Astrocyte (in vitro differentiated cells and primary cell): Measurements from ENCODE around the gene DDR1. TPM values are rescaled to one million over a fixed set of nuclear protein-coding genes. Genes with fewer than 3 reads are reported as not detected.

Source experiments
- DNase-seq: peaks from one replicate; pipeline ENCODE4 v3.0.0-alpha.2; 2010; ENCODE audit warnings: low read depth
- FAIRE-seq: peaks from 2 replicates; lab custom pipeline; 2011; peaks lifted over from hg19 to GRCh38; lab: Jason Lieb, UNC
- H2AFZ ChIP-seq: 2 replicates; pipeline ENCODE4 v1.6.0; 2012; ENCODE audit warnings: low read depth, low read length, inconsistent platforms
- H3K27ac ChIP-seq: 2 replicates; pipeline ENCODE4 v1.5.1; 2011; ENCODE audit warnings: low read depth, low read length, inconsistent platforms
- H3K27me3 ChIP-seq: 2 replicates; pipeline ENCODE4 v1.6.0; 2011; ENCODE audit warnings: low read length, inconsistent platforms; ENCODE audit not compliant: insufficient read depth
- H3K36me3 ChIP-seq: 2 replicates; pipeline ENCODE4 v1.5.1; 2011; ENCODE audit warnings: low read length, inconsistent platforms; ENCODE audit not compliant: insufficient read depth
- H3K4me1 ChIP-seq: 2 replicates; pipeline ENCODE4 v1.5.1; 2011; ENCODE audit warnings: low read length, inconsistent platforms; ENCODE audit not compliant: insufficient read depth
- H3K4me2 ChIP-seq: 2 replicates; pipeline ENCODE4 v1.6.0; 2012; ENCODE audit warnings: low read length, inconsistent platforms
- H3K4me3 ChIP-seq: 2 replicates; pipeline ENCODE4 v1.5.1; 2011; ENCODE audit warnings: low read depth, mild to moderate bottlenecking, low read length, inconsistent platforms; ENCODE audit not compliant: insufficient read depth
- H3K79me2 ChIP-seq: 2 replicates; pipeline ENCODE4 v1.6.0; 2012; ENCODE audit warnings: mild to moderate bottlenecking, low read length, inconsistent platforms; ENCODE audit not compliant: insufficient read depth
- H3K9ac ChIP-seq: 2 replicates; pipeline ENCODE4 v1.6.0; 2012; ENCODE audit warnings: mild to moderate bottlenecking, low read length, inconsistent platforms
- H3K9me3 ChIP-seq: 2 replicates; pipeline ENCODE4 v1.5.1; 2012; ENCODE audit warnings: low read depth, mild to moderate bottlenecking, low read length, inconsistent platforms; ENCODE audit not compliant: insufficient read depth
- H4K20me1 ChIP-seq: 2 replicates; pipeline ENCODE4 v1.6.0; 2012; ENCODE audit warnings: low read length, inconsistent platforms; ENCODE audit not compliant: insufficient read depth
- H3K27ac Mint-ChIP-seq: one replicate; pipeline ENCODE4 v1.8.0; 2021; ENCODE audit warnings: mild to moderate bottlenecking, mixed read lengths; ENCODE audit not compliant: unreplicated experiment
- H3K27me3 Mint-ChIP-seq: one replicate; pipeline ENCODE4 v1.8.0; 2021; ENCODE audit warnings: low read depth, mixed read lengths; ENCODE audit not compliant: unreplicated experiment
- H3K36me3 Mint-ChIP-seq: one replicate; pipeline ENCODE4 v1.8.0; 2021; ENCODE audit warnings: low read depth, mixed read lengths; ENCODE audit not compliant: unreplicated experiment
- H3K4me1 Mint-ChIP-seq: one replicate; pipeline ENCODE4 v1.8.0; 2021; ENCODE audit warnings: low read depth, mixed read lengths; ENCODE audit not compliant: unreplicated experiment
- H3K4me3 Mint-ChIP-seq: one replicate; pipeline ENCODE4 v1.8.0; 2021; ENCODE audit warnings: mild to moderate bottlenecking, moderate library complexity, mixed read lengths; ENCODE audit not compliant: unreplicated experiment
- H3K9me3 Mint-ChIP-seq: one replicate; pipeline ENCODE4 v1.8.0; 2021; ENCODE audit warnings: mild to moderate bottlenecking, mixed read lengths; ENCODE audit not compliant: unreplicated experiment
- EZH2 ChIP-seq: IDR thresholded peaks from 2 replicates; pipeline ENCODE4 v1.6.1; 2012; ENCODE audit warnings: mild to moderate bottlenecking, low read length, inconsistent platforms; ENCODE audit not compliant: insufficient read depth
- total RNA-seq: library from RNA; stranded (reverse); gene quantifications from 2 replicates; pipeline ENCODE4 v1.2.1, GENCODE V29; 2021
- TF ChIP-seq, protein P1 (sequence below): IDR thresholded peaks from 2 replicates; pipeline ENCODE4 v1.5.1; 2011; ENCODE audit warnings: low read depth, mild to moderate bottlenecking, inconsistent platforms, low read length, moderate library complexity; ENCODE audit not compliant: insufficient read depth

DDR1 gene
- total RNA-seq, 1 donor from 2014 or later = 144 TPM

DNA sequence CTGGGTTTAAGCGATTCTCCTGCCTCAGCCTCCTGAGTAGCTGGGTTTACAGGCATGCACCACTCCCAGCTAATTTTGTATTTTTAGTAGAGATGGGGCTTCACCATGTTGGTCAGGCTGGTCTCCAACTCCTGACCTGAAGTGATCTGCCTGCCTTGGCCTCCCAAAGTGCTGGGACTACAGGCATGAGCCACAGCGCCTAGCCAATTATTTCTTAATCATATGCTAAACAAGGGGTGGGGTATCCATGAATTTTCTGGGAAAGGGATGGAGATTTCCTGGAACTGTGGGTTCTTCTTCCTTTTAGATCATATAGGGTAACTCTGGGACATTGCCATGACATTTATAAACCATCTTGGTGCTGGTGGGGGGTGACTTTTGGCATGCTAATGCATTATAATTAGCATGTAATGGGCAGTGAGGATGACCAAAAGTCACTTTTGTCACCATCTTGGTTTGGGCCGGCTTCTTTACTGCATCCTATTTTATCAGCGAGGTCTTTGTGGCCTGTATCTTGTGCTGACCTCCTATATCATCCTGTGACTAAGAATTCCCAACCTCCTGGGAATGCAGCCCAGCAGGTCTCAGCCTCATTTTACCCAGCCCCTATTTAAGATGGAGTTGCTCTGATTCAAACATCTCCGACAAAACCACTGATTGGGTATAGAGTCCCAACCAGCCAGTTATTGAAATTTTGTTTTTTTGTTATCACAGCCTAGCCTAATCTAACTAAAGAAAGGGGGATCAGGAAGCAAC is 29.9 kb upstream of the DDR1 start:
- no peaks in the 10 kb centered on the region for H3K4me1 ChIP-seq
- no peaks in the 10 kb centered on the region for H3K4me1 Mint-ChIP-seq

DNA sequence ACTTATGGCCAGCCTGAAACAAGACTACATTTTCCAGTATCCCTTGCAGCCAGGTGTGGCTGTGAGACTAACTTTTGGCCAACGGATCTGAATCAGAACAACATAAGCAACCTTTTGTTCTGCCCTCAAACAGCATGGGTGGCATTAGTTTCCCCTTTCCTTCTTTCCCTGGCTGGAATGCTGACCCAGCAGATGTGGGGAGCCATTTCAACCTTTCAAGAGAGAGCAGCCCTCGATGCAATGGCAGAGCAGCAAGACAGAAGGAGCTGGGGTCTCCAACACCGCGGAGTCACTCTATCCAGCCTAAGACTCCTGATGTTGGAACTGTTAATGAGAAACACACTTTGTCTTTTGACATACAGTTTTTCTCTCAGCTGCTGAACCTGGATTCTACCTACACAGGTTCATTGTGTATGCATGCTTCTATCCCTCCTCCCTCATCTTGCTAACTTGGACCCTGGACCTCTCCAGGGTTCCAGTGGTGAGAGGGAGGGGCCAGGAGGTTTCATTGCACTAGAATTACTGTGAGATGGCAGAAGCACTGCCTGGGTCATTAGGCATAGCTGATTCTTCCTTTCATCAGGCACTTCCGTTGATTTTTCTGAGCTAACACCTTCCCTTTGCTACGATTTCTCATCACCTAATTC is 28.8 kb upstream of the DDR1 start:
- FAIRE-seq (no peak), DNase-seq (no peak)

More for the DNA sequence above, 29.9 kb upstream of the DDR1 start:
- H3K27ac ChIP-seq = no peak overlapping the region
- peaks cover 8% of the 10 kb centered on the region for H3K9me3 ChIP-seq
- no peaks in the 10 kb centered on the region for H3K79me2 ChIP-seq
- TF ChIP-seq EZH2 = no peak
- TF ChIP-seq, protein P1, sequence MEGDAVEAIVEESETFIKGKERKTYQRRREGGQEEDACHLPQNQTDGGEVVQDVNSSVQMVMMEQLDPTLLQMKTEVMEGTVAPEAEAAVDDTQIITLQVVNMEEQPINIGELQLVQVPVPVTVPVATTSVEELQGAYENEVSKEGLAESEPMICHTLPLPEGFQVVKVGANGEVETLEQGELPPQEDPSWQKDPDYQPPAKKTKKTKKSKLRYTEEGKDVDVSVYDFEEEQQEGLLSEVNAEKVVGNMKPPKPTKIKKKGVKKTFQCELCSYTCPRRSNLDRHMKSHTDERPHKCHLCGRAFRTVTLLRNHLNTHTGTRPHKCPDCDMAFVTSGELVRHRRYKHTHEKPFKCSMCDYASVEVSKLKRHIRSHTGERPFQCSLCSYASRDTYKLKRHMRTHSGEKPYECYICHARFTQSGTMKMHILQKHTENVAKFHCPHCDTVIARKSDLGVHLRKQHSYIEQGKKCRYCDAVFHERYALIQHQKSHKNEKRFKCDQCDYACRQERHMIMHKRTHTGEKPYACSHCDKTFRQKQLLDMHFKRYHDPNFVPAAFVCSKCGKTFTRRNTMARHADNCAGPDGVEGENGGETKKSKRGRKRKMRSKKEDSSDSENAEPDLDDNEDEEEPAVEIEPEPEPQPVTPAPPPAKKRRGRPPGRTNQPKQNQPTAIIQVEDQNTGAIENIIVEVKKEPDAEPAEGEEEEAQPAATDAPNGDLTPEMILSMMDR = no peak
- no peak overlapping the region for H3K4me3 ChIP-seq
- no peak overlapping the region for H2AFZ ChIP-seq
- H3K9ac ChIP-seq = no peak overlapping the region
- peaks cover 10% of the 10 kb centered on the region for H3K27me3 Mint-ChIP-seq
- peaks cover 19% of the 10 kb centered on the region for H3K9me3 Mint-ChIP-seq
- FAIRE-seq (no peak), DNase-seq (no peak)
- peaks cover 2% of the 10 kb centered on the region for H3K36me3 Mint-ChIP-seq
- H3K27ac Mint-ChIP-seq = no peak overlapping the region
- H3K4me3 Mint-ChIP-seq = no peak overlapping the region
- H3K27me3 ChIP-seq = peaks cover 12% of the 10 kb centered on the region
- H3K4me2 ChIP-seq = no peak overlapping the region
- no peaks in the 10 kb centered on the region for H4K20me1 ChIP-seq
- no peaks in the 10 kb centered on the region for H3K36me3 ChIP-seq

More for the DNA sequence above, 28.8 kb upstream of the DDR1 start:
- no peak overlapping the region for H3K4me3 Mint-ChIP-seq
- Histone ChIP-seq H3K36me3 (no peaks in the 10 kb centered on the region), H3K27ac (no peak overlapping the region), H3K4me2 (no peak overlapping the region), H2AFZ (no peak overlapping the region), H3K9me3 (peaks cover 15% of the 10 kb centered on the region), H3K4me1 (no peaks in the 10 kb centered on the region), H3K79me2 (no peaks in the 10 kb centered on the region), H3K9ac (no peak overlapping the region), H4K20me1 (no peaks in the 10 kb centered on the region), H3K4me3 (no peak overlapping the region), H3K27me3 (peaks cover 12% of the 10 kb centered on the region)
- no peak for TF ChIP-seq EZH2
- TF ChIP-seq, protein P1 = no peak
- H3K9me3 Mint-ChIP-seq = peaks cover 19% of the 10 kb centered on the region
- H3K27ac Mint-ChIP-seq = no peak overlapping the region
- peaks cover 2% of the 10 kb centered on the region for H3K36me3 Mint-ChIP-seq
- peaks cover 10% of the 10 kb centered on the region for H3K27me3 Mint-ChIP-seq
- no peaks in the 10 kb centered on the region for H3K4me1 Mint-ChIP-seq
